SK-N-SH (cell line): ENCODE data around the gene CYP51A1. TPM values are rescaled to one million over a fixed set of nuclear protein-coding genes. Genes with fewer than 3 reads are reported as not detected.

Experiments
- CTCF ChIA-PET: fragments of 300-600, 350-600 bp; formaldehyde crosslinking; extraction: SDS; loops from one replicate; lab custom pipeline; 2021; lab: Yijun Ruan, JAX
- POLR2A ChIA-PET: fragments of 350-600 bp; sonication (Branson Sonifier 250); formaldehyde crosslinking; extraction: SDS; loops from one replicate; lab custom pipeline; 2020; ENCODE audit warnings: antibody characterized with exemption, inconsistent platforms; lab: Yijun Ruan, JAX
- DNase-seq: peaks from one replicate; pipeline ENCODE4 v3.0.0; 2012
- H2AFZ ChIP-seq: fragments of 200-600 bp; sonication (generic); 2 replicates; pipeline ENCODE4 v1.8.1; 2016; ENCODE audit warnings: antibody characterized with exemption, mild to moderate bottlenecking, low read depth
- H3F3A ChIP-seq: fragments of 200-600 bp; sonication (generic); replicated peaks from 2 replicates; pipeline ENCODE3; 2016; ENCODE audit warnings: antibody characterized with exemption, mild to moderate bottlenecking; ENCODE audit not compliant: insufficient read depth
- H3K27ac ChIP-seq, 2 experiments: fragments of 200-500 bp in 1 of 2; fragments of 200-600 bp in 1 of 2; sonication (Bioruptor generic) in 1 of 2; sonication (generic), shearing (Covaris generic) in 1 of 2; 2 replicates each; pipeline versions ENCODE4 v1.5.1 to v1.6.1; 2014 to 2016; ENCODE audit warnings: low read depth in 2 of 2, inconsistent platforms in 1 of 2, low read length in 1 of 2, mild to moderate bottlenecking in 1 of 2, mixed read lengths in 1 of 2
- H3K27me3 ChIP-seq: fragments of 200-600 bp; sonication (generic), shearing (Covaris generic); 2 replicates; pipeline ENCODE4 v1.6.1; 2016; ENCODE audit warnings: mixed run types; ENCODE audit not compliant: insufficient read depth
- H3K36me3 ChIP-seq, 2 experiments: fragments of 200-500 bp in 1 of 2; fragments of 200-600 bp in 1 of 2; sonication (Bioruptor generic) in 1 of 2; sonication (generic) in 1 of 2; replicated peaks in 1 of 2; 2 replicates each; pipeline versions ENCODE3 to v1.5.1; 2014 to 2016; ENCODE audit warnings: low read length in 1 of 2, mild to moderate bottlenecking in 1 of 2; ENCODE audit not compliant: insufficient read depth in 2 of 2, control insufficient read depth in 1 of 2
- H3K4me1 ChIP-seq, 2 experiments: fragments of 200-500 bp in 1 of 2; fragments of 200-600 bp in 1 of 2; sonication (Bioruptor generic) in 1 of 2; sonication (generic), shearing (Covaris generic) in 1 of 2; 2 replicates each; pipeline versions ENCODE4 v1.5.1 to v1.6.1; 2014 to 2016; ENCODE audit warnings: low read depth in 1 of 2, low read length in 1 of 2, mixed run types in 1 of 2; ENCODE audit not compliant: insufficient read depth in 2 of 2, control insufficient read depth in 1 of 2
- H3K4me2 ChIP-seq: fragments of 200-600 bp; sonication (generic), shearing (Covaris generic); 2 replicates; pipeline ENCODE4 v1.6.1; 2017; ENCODE audit warnings: mixed run types
- H3K4me3 ChIP-seq, 2 experiments: fragments of 200-500 bp in 1 of 2; fragments of 200-600 bp in 1 of 2; sonication (Bioruptor generic) in 1 of 2; sonication (generic), shearing (Covaris generic) in 1 of 2; 2 replicates each; pipeline versions ENCODE4 v1.5.1 to v1.8.1; 2014 to 2016; ENCODE audit warnings: low read depth in 2 of 2, inconsistent platforms in 1 of 2, low read length in 1 of 2, mild to moderate bottlenecking in 1 of 2, mixed read lengths in 1 of 2, moderate library complexity in 1 of 2
- H3K79me2 ChIP-seq: fragments of 200-600 bp; sonication (generic); 2 replicates; pipeline ENCODE4 v1.8.1; 2017; ENCODE audit warnings: mild to moderate bottlenecking; ENCODE audit not compliant: insufficient read depth
- H3K9ac ChIP-seq: fragments of 200-600 bp; sonication (generic); 2 replicates; pipeline ENCODE4 v1.6.1; 2017; ENCODE audit warnings: mixed run types
- H3K9me2 ChIP-seq: fragments of 200-600 bp; sonication (generic); 2 replicates; pipeline ENCODE4 v1.6.1; 2017; ENCODE audit warnings: mixed run types
- H3K9me3 ChIP-seq: fragments of 200-600 bp; sonication (generic); 2 replicates; pipeline ENCODE4 v1.6.1; 2017; ENCODE audit warnings: mixed run types, mild to moderate bottlenecking, moderate library complexity
- H4K20me1 ChIP-seq: fragments of 200-600 bp; sonication (generic); 2 replicates; pipeline ENCODE4 v1.6.1; 2017; ENCODE audit warnings: mild to moderate bottlenecking, mixed run types; ENCODE audit not compliant: insufficient read depth
- ELF1 ChIP-seq: IDR thresholded peaks from 2 replicates; pipeline ENCODE4 v1.4.0; 2012
- EP300 ChIP-seq, 2 experiments: IDR thresholded peaks; 2 replicates each; pipeline versions ENCODE4 v1.4.0 to v1.6.1; 2012; ENCODE audit warnings: borderline replicate concordance in 1 of 2, low read depth in 1 of 2, low read length in 1 of 2
- FOSL2 ChIP-seq: IDR thresholded peaks from 2 replicates; pipeline ENCODE4 v1.4.0; 2012; ENCODE audit warnings: low read depth, mild to moderate bottlenecking, moderate library complexity, borderline replicate concordance
- FOXM1 ChIP-seq: IDR thresholded peaks from 2 replicates; pipeline ENCODE4 v1.4.0; 2012; ENCODE audit warnings: low read depth, mild to moderate bottlenecking
- GABPA ChIP-seq: IDR thresholded peaks from 2 replicates; pipeline ENCODE4 v1.4.0; 2012; ENCODE audit warnings: low read depth, mild to moderate bottlenecking
- GATA2 ChIP-seq: sonication (generic); formaldehyde crosslinking; IDR thresholded peaks from 2 replicates; pipeline ENCODE4 v1.5.0; 2020; ENCODE audit warnings: mild to moderate bottlenecking, missing genetic modification reagents
- JUND ChIP-seq: IDR thresholded peaks from 2 replicates; pipeline ENCODE4 v1.4.0; 2012
- MXI1 ChIP-seq: IDR thresholded peaks from 2 replicates; pipeline ENCODE4 v1.6.1; 2012; ENCODE audit warnings: mild to moderate bottlenecking, low read depth, low read length, improper control_type of control experiment
- NFIC ChIP-seq: IDR thresholded peaks from 2 replicates; pipeline ENCODE4 v1.4.0; 2012; ENCODE audit warnings: borderline replicate concordance
- TAF1 ChIP-seq: IDR thresholded peaks from 2 replicates; pipeline ENCODE4 v1.6.1; 2012; ENCODE audit warnings: low read depth, mild to moderate bottlenecking, low read length, moderate library complexity, borderline replicate concordance
- TCF12 ChIP-seq: IDR thresholded peaks from 2 replicates; pipeline ENCODE4 v1.4.0; 2012
- TEAD4 ChIP-seq: IDR thresholded peaks from 2 replicates; pipeline ENCODE4 v1.4.0; 2012; ENCODE audit warnings: mild to moderate bottlenecking, borderline replicate concordance; ENCODE audit not compliant: insufficient read depth
- YY1 ChIP-seq: IDR thresholded peaks from 2 replicates; pipeline ENCODE4 v1.4.0; 2012; ENCODE audit warnings: low read depth, mild to moderate bottlenecking
- WGBS: methylation state at CpG from one replicate; pipeline ENCODE4 v1.1.6; 2017; ENCODE audit warnings: low lambda C conversion rate; 5-methylcytosine and 5-hydroxymethylcytosine counted together
- polyA plus RNA-seq, 3 experiments: library from polyadenylated mRNA; depleted of rRNA; stranded (reverse); fragments of >200 nt; gene quantifications; 2 replicates each; pipeline ENCODE4 v1.2.3, GENCODE V29; 2012
- TF ChIP-seq, protein P1 (sequence below): IDR thresholded peaks from 2 replicates; pipeline ENCODE4 v1.6.1; 2012; ENCODE audit warnings: mild to moderate bottlenecking, low read depth, low read length, moderate library complexity
- TF ChIP-seq, protein P2 (sequence below): fragments of 150-350 bp; IDR thresholded peaks from 2 replicates; pipeline ENCODE4 v1.6.1; 2016; ENCODE audit warnings: mild to moderate bottlenecking, low read depth, low read length
- TF ChIP-seq, protein P3 (sequence below): IDR thresholded peaks from 2 replicates; pipeline ENCODE4; 2012

The CYP51A1 gene
- polyA plus RNA-seq, 1 of the 3 experiments (the other 2 are of a cell fraction), result 4.7 TPM

DNA sequence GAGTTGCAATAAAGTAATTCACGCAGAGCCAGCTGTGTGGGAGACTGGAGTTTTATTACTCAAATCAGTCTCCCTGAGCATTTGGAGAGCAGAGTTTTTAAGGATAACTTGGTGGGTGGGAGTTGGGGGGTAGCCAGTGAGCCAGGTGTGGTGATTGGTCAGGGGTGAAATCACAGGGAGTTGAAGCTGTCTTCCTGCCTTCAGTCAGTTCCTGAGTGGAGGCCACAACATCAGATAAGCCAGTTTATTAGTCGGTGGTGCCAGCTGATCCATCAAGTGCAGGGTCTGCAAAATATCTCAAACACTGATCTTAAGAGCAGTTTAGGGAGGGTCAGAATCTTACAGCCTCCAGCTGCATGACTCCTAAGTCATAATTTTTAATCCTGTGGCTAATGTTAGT, 3.3 kb upstream of the CYP51A1 start:
- no peak overlapping the region for H3K9ac ChIP-seq
- H4K20me1 ChIP-seq, result no peaks in the 10 kb centered on the region
- peaks cover 6% of the 10 kb centered on the region for H3F3A ChIP-seq
- H3K4me3 ChIP-seq, result no peak overlapping the region
- no peaks in the 10 kb centered on the region for H3K27me3 ChIP-seq
- peaks cover 15% of the 10 kb centered on the region for H3K79me2 ChIP-seq
- H3K9me2 ChIP-seq, result no peaks in the 10 kb centered on the region
- no peak overlapping the region for H3K4me2 ChIP-seq
- DNase-seq, result no peak
- TF ChIP-seq EP300 (IDR thresholded peaks at IDR 0.05; ENCODE audit: borderline replicate concordance in 1 of 2, low read depth in 1 of 2, low read length in 1 of 2) (peak in 1 of 2 experiments; percentile 26; a peak in 1 of 4 replicates), TCF12 (peak; percentile 36; the same call in 1 of the 2 replicates), GATA2 (CRISPR knock-in tag) (peak; percentile 74)
- TF ChIP-seq, protein P1, sequence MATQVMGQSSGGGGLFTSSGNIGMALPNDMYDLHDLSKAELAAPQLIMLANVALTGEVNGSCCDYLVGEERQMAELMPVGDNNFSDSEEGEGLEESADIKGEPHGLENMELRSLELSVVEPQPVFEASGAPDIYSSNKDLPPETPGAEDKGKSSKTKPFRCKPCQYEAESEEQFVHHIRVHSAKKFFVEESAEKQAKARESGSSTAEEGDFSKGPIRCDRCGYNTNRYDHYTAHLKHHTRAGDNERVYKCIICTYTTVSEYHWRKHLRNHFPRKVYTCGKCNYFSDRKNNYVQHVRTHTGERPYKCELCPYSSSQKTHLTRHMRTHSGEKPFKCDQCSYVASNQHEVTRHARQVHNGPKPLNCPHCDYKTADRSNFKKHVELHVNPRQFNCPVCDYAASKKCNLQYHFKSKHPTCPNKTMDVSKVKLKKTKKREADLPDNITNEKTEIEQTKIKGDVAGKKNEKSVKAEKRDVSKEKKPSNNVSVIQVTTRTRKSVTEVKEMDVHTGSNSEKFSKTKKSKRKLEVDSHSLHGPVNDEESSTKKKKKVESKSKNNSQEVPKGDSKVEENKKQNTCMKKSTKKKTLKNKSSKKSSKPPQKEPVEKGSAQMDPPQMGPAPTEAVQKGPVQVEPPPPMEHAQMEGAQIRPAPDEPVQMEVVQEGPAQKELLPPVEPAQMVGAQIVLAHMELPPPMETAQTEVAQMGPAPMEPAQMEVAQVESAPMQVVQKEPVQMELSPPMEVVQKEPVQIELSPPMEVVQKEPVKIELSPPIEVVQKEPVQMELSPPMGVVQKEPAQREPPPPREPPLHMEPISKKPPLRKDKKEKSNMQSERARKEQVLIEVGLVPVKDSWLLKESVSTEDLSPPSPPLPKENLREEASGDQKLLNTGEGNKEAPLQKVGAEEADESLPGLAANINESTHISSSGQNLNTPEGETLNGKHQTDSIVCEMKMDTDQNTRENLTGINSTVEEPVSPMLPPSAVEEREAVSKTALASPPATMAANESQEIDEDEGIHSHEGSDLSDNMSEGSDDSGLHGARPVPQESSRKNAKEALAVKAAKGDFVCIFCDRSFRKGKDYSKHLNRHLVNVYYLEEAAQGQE, result no peak
- ChIA-PET CTCF (interaction anchor here (1.2 to 2.1 kb wide), 2 partner anchors 16 to 309 kb away, joined by 3 to 7 read pairs; no protein-coding TSS in a partner anchor), POLR2A (no interaction called here)
- WGBS, result 43% methylated on average over 2 of the region's 2 CpGs
- H3K27ac ChIP-seq, result no peak overlapping the region
- H2AFZ ChIP-seq, result peak overlapping the region; percentile 32; the same call in 1 of the 2 replicates
- H3K9me3 ChIP-seq, result no peaks in the 10 kb centered on the region
- no peaks in the 10 kb centered on the region for H3K36me3 ChIP-seq
- H3K4me1 ChIP-seq, result peaks cover 0 to 11% of the 10 kb centered on the region in 2 experiments; a peak in 3 of 4 replicates

DNA sequence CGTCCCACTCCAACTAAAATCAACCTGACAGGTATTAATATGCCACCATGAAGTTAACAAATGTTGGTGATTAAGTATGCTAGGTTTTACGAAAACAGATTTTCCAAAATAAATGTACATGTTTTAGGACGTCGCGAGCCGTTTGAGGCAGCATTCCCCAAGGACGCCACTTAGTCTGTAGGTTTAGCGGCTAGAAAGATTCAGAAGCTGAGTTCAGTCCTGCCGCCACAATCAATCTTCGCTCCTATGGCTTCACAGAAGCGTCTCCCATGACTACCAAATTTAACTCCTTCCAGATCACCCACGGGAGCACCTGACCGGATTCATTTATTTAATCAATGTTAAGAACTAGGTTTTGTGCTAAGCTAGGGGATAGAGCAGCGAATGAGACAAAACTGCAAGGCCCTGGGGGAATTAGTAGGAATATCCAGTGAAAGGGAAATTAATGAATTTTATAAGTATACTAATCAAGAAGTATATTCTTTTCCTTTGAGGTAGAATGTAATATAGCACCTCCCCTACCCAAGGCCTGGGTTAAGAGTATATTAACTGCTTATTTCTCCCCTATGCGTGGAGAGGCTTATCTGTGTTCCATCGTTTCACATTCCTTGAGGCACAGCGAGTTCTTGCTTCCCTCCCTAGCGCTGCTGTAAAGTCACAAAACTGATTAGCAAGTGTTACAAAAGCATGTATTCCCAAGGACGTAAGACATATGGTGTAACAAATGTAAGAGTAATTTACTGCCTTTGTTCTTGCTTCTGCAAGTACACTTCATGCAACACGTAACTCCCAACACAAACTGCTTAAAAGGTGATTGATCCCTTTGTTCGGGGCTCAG, 994 bp upstream of the CYP51A1 start:
- Histone ChIP-seq H3K9me2 (no peaks in the 10 kb centered on the region), H3K4me3 (peak overlapping the region; percentile 82 to 99), H3K9ac (peak overlapping the region; percentile 97), H3K9me3 (no peaks in the 10 kb centered on the region), H3K36me3 (peaks cover 2 to 14% of the 10 kb centered on the region in 2 experiments), H3K4me1 (peaks cover 0 to 16% of the 10 kb centered on the region in 2 experiments; a peak in 3 of 4 replicates), H3F3A (peaks cover 6% of the 10 kb centered on the region), H3K79me2 (peaks cover 33% of the 10 kb centered on the region), H3K27me3 (no peaks in the 10 kb centered on the region), H3K4me2 (peak overlapping the region; percentile 72), H4K20me1 (no peaks in the 10 kb centered on the region), H3K27ac (peak overlapping the region; percentile 95 to 98), H2AFZ (peak overlapping the region; percentile 99)
- peak; percentile 53 for DNase-seq
- WGBS, result 45% methylated on average over 21 of the region's 21 CpGs
- ChIA-PET CTCF (interaction anchor here (1.1 to 3.9 kb wide), 12 partner anchors 10 to 328 kb away, joined by 3 to 38 read pairs (median 4); partner anchors contain the start of genes ANKIB1, GATAD1 and KRIT1), POLR2A (interaction anchor here (0.9 to 1.8 kb wide), 5 partner anchors 27 to 394 kb away, joined by 3 to 12 read pairs (median 4); partner anchors contain the start of genes ANKIB1, KRIT1, MTERF1 and RBM48)
- TF ChIP-seq, protein P2, sequence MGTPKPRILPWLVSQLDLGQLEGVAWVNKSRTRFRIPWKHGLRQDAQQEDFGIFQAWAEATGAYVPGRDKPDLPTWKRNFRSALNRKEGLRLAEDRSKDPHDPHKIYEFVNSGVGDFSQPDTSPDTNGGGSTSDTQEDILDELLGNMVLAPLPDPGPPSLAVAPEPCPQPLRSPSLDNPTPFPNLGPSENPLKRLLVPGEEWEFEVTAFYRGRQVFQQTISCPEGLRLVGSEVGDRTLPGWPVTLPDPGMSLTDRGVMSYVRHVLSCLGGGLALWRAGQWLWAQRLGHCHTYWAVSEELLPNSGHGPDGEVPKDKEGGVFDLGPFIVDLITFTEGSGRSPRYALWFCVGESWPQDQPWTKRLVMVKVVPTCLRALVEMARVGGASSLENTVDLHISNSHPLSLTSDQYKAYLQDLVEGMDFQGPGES, result no peak
- no peak for TF ChIP-seq GABPA
- TF ChIP-seq, protein P1, result no peak
- TF ChIP-seq, protein P3, sequence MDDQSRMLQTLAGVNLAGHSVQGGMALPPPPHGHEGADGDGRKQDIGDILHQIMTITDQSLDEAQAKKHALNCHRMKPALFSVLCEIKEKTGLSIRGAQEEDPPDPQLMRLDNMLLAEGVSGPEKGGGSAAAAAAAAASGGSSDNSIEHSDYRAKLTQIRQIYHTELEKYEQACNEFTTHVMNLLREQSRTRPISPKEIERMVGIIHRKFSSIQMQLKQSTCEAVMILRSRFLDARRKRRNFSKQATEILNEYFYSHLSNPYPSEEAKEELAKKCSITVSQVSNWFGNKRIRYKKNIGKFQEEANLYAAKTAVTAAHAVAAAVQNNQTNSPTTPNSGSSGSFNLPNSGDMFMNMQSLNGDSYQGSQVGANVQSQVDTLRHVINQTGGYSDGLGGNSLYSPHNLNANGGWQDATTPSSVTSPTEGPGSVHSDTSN, result no peak
- TF ChIP-seq ELF1, result no peak
- no peak for TF ChIP-seq FOXM1
- no peak for TF ChIP-seq JUND
- no peak for TF ChIP-seq YY1
- no peak for TF ChIP-seq FOSL2
- no peak for TF ChIP-seq NFIC
- TF ChIP-seq GATA2 (CRISPR knock-in tag), result no peak
- TF ChIP-seq MXI1, result no peak
- no peak for TF ChIP-seq TAF1
- no peak for TF ChIP-seq TEAD4
